A549 (cell line): ENCODE results near the gene HTT-AS. TPM values are rescaled to one million over a fixed set of nuclear protein-coding genes. Genes with fewer than 3 reads are reported as not detected.

Experiments
- ATAC-seq, 2 experiments: fragments of 200-7000 bp in 1 of 2; fragments of >200 bp in 1 of 2; cut with Nextera tagmentation in 1 of 2; cut with Tn5 transposase in 1 of 2; 3 replicates each; pipeline versions ENCODE4 v1.8.0 to v1.9.1; 2018 to 2020; ENCODE audit warnings: mild to moderate bottlenecking in 1 of 2, moderate library complexity in 1 of 2
- CTCF ChIA-PET: fragments of 300-600 bp; sonication (Branson Sonifier 250); formaldehyde crosslinking; extraction: SDS; loops from one replicate; lab custom pipeline; 2021; ENCODE audit warnings: antibody characterized with exemption, inconsistent platforms; lab: Yijun Ruan, JAX
- POLR2A ChIA-PET: fragments of 350-600 bp; formaldehyde crosslinking; extraction: SDS; loops from one replicate; lab custom pipeline; 2021; ENCODE audit warnings: antibody characterized with exemption, inconsistent platforms; lab: Yijun Ruan, JAX
- DNase-seq, 2 experiments: peaks; one replicate each; pipeline versions ENCODE4 v3.0.0 to v3.0.0-alpha.2; 2011 to 2016; ENCODE audit warnings: low read depth in 1 of 2, low spot score in 1 of 2
- FAIRE-seq: peaks from 2 replicates; lab custom pipeline; 2011; peaks lifted over from hg19 to GRCh38; lab: Jason Lieb, UNC
- H3K27ac ChIP-seq, 2 experiments: fragments of >200 bp; sonication (Bioruptor Twin); formaldehyde crosslinking; 3 replicates each; pipeline ENCODE4 v1.5.1; 2016 to 2017
- H3K4me1 ChIP-seq: fragments of >200 bp; sonication (Bioruptor Twin); formaldehyde crosslinking; 3 replicates; pipeline ENCODE4 v1.6.1; 2016
- H3K4me2 ChIP-seq: fragments of >200 bp; sonication (Bioruptor Twin); formaldehyde crosslinking; 3 replicates; pipeline ENCODE4 v1.6.1; 2016
- H3K4me3 ChIP-seq: fragments of >200 bp; sonication (Bioruptor Twin); formaldehyde crosslinking; 3 replicates; pipeline ENCODE4 v1.5.1; 2016
- H3K9me3 ChIP-seq: fragments of >200 bp; sonication (Bioruptor Twin); formaldehyde crosslinking; 3 replicates; pipeline ENCODE4 v1.6.1; 2016
- BCL3 ChIP-seq: fragments of >200 bp; sonication (Bioruptor Twin); formaldehyde crosslinking; IDR thresholded peaks from 3 replicates; pipeline ENCODE4 v1.6.1; 2016
- CEBPB ChIP-seq, 2 experiments: fragments of >200 bp in 1 of 2; sonication (Bioruptor Twin) in 1 of 2; formaldehyde crosslinking in 1 of 2; IDR thresholded peaks; 2 replicates each; pipeline ENCODE4 v1.6.1; 2012 to 2016
- CHD4 ChIP-seq: fragments of 200-600 bp; sonication (generic); IDR thresholded peaks from 2 replicates; pipeline ENCODE4 v1.6.1; 2016; ENCODE audit warnings: antibody characterized with exemption, mild to moderate bottlenecking, borderline replicate concordance
- CTCF ChIP-seq: fragments of >200 bp; sonication (Bioruptor Twin); formaldehyde crosslinking; IDR thresholded peaks from 3 replicates; pipeline ENCODE4 v1.5.1; 2016
- EHF ChIP-seq: fragments of 250-450 bp; sonication (Bioruptor Pico); IDR thresholded peaks from 2 replicates; pipeline ENCODE4 v1.5.0; 2020; ENCODE audit warnings: mild to moderate bottlenecking
- EP300 ChIP-seq, 2 experiments: fragments of >200 bp; sonication (Bioruptor Twin); formaldehyde crosslinking; IDR thresholded peaks; 2 replicates in 1 of 2; 3 replicates in 1 of 2; pipeline ENCODE4 v1.6.1; 2016 to 2017
- FOSL2 ChIP-seq, 2 experiments: fragments of 450-650 bp in 1 of 2; fragments of >200 bp in 1 of 2; sonication (Bioruptor Twin) in 1 of 2; formaldehyde crosslinking; IDR thresholded peaks; 2 replicates each; pipeline versions ENCODE4 v1.5.0 to v1.6.1; 2016 to 2020; ENCODE audit warnings: mild to moderate bottlenecking in 1 of 2, moderate library complexity in 1 of 2
- HOXA7 ChIP-seq: fragments of 250-450 bp; sonication (Bioruptor Pico); IDR thresholded peaks from 2 replicates; pipeline ENCODE4 v1.5.0; 2020; ENCODE audit warnings: mild to moderate bottlenecking, moderate library complexity
- HOXB13 ChIP-seq: fragments of 250-450 bp; sonication (Bioruptor Pico); IDR thresholded peaks from 2 replicates; pipeline ENCODE4 v1.5.0; 2020; ENCODE audit warnings: low read depth, mild to moderate bottlenecking, moderate library complexity
- KDM1A ChIP-seq: fragments of 200-600 bp; sonication (generic); IDR thresholded peaks from 2 replicates; pipeline ENCODE4 v1.6.1; 2016; ENCODE audit warnings: low read depth, mild to moderate bottlenecking
- KDM5A ChIP-seq: fragments of 200-600 bp; sonication (generic); IDR thresholded peaks from 2 replicates; pipeline ENCODE4 v1.6.1; 2016; ENCODE audit warnings: antibody characterized with exemption, mild to moderate bottlenecking
- NFE2L2 ChIP-seq: fragments of 150-350 bp; conservative IDR thresholded peaks from 2 replicates; pipeline ENCODE4 v1.6.1; 2014; ENCODE audit warnings: low read length
- PBX3 ChIP-seq: IDR thresholded peaks from 2 replicates; pipeline ENCODE4 v1.6.1; 2012
- PHF8 ChIP-seq: fragments of 200-600 bp; sonication (generic); IDR thresholded peaks from 2 replicates; pipeline ENCODE4 v1.6.1; 2016; ENCODE audit warnings: low read depth, mild to moderate bottlenecking, antibody characterized with exemption, moderate library complexity, borderline replicate concordance
- POLR2A ChIP-seq: IDR thresholded peaks from 2 replicates; pipeline ENCODE4 v1.6.1; 2012; ENCODE audit warnings: mild to moderate bottlenecking, low read length
- POLR2AphosphoS2 ChIP-seq: conservative IDR thresholded peaks from 2 replicates; pipeline ENCODE4 v1.6.1; 2012; ENCODE audit warnings: low read length, improper control_type of control experiment, inconsistent platforms
- RARB ChIP-seq: fragments of 250-450 bp; sonication (Bioruptor Pico); IDR thresholded peaks from 2 replicates; pipeline ENCODE4 v1.8.0; 2021; ENCODE audit warnings: mild to moderate bottlenecking, moderate library complexity
- RCOR1 ChIP-seq: fragments of 150-350 bp; IDR thresholded peaks from 2 replicates; pipeline ENCODE4 v1.6.1; 2014; ENCODE audit warnings: antibody characterized with exemption, low read length, low read depth
- SMC3 ChIP-seq: fragments of >200 bp; sonication (Bioruptor Twin); formaldehyde crosslinking; IDR thresholded peaks from 3 replicates; pipeline ENCODE4 v1.6.1; 2018; ENCODE audit warnings: inconsistent platforms
- SREBF2 ChIP-seq: fragments of 450-650 bp; IDR thresholded peaks from 2 replicates; pipeline ENCODE4 v1.6.1; 2014; ENCODE audit warnings: mild to moderate bottlenecking, moderate library complexity
- WGBS: methylation state at CpG from one replicate; pipeline ENCODE4 v1.1.6; 2017; ENCODE audit errors: missing lambda C conversion rate; 5-methylcytosine and 5-hydroxymethylcytosine counted together
- polyA minus RNA-seq: library from RNA; depleted of rRNA, polyadenylated mRNA; stranded (reverse); fragments of >200 nt; gene quantifications from 2 replicates; pipeline ENCODE4 v1.2.3, GENCODE V29; 2011; rRNA and poly(A)+ RNA removed
- polyA plus RNA-seq, 4 experiments: library from polyadenylated mRNA; depleted of rRNA in 3 of 4; stranded (reverse); fragments of >200 nt; fragmentation: RNase III in 1 of 4; extraction: RNeasy Plus Mini Kit Qiagen cat#74134 plus additional on column Dnase treatment in 1 of 4; gene quantifications; 2 replicates in 3 of 4; 3 replicates in 1 of 4; pipeline ENCODE4 v1.2.3, GENCODE V29; 2011 to 2017
- TF ChIP-seq, protein P1 (sequence below): IDR thresholded peaks from 2 replicates; pipeline ENCODE4 v1.6.1; 2012

Gene HTT-AS
- not detected in 2 replicates for polyA plus RNA-seq (2011; rRNA removed)
- not detected in 2 replicates for polyA plus RNA-seq (2012; cell fraction: cytosol; rRNA removed)
- not detected in 2 replicates for polyA plus RNA-seq (2012; cell fraction: nucleus; rRNA removed)
- not detected in 3 replicates for polyA plus RNA-seq (2017; fragmentation: RNase III; extraction: RNeasy Plus Mini Kit Qiagen cat#74134 plus additional on column Dnase treatment)
- polyA minus RNA-seq, result not detected in 2 replicates

DNA sequence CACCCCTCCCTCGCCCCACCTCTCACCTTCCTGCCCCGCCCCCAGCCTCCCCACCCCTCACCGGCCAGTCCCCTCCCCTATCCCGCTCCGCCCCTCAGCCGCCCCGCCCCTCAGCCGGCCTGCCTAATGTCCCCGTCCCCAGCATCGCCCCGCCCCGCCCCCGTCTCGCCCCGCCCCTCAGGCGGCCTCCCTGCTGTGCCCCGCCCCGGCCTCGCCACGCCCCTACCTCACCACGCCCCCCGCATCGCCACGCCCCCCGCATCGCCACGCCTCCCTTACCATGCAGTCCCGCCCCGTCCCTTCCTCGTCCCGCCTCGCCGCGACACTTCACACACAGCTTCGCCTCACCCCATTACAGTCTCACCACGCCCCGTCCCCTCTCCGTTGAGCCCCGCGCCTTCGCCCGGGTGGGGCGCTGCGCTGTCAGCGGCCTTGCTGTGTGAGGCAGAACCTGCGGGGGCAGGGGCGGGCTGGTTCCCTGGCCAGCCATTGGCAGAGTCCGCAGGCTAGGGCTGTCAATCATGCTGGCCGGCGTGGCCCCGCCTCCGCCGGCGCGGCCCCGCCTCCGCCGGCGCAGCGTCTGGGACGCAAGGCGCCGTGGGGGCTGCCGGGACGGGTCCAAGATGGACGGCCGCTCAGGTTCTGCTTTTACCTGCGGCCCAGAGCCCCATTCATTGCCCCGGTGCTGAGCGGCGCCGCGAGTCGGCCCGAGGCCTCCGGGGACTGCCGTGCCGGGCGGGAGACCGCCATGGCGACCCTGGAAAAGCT, at the start of gene HTT-AS, which contains the start of gene HTT:
HTT-AS (minus strand) TSS at position 461 of the 768 bp plus-strand sequence.
HTT (plus strand) TSS at position 604 of the 768 bp plus-strand sequence; CDS start at position 749, 145 bp downstream.
- 0% methylated on average over 7 of the region's 81 CpGs for WGBS
- ChIA-PET POLR2A (no interaction called here), CTCF (no interaction called here)
- H3K4me2 ChIP-seq, result peak within 1 kb of the TSS; percentile 100
- no peaks in the 10 kb centered on the region for H3K9me3 ChIP-seq
- H3K27ac ChIP-seq, result peak within 1 kb of the TSS; percentile 91 to 94
- DNase-seq, result peak; percentile 72 to 88
- no peak for TF ChIP-seq HOXA7 (CRISPR knock-in tag)
- peak; percentile 63 for TF ChIP-seq POLR2A
- peak; percentile 93 for TF ChIP-seq PBX3
- 0 out of 3 replicates have a peak, but pooled peaks have one; percentile 38 for TF ChIP-seq BCL3
- TF ChIP-seq SREBF2, result no peak
- TF ChIP-seq PHF8, result peak; percentile 28; the same call in 1 of the 2 replicates
- peak; percentile 53; the same call in 1 of the 2 replicates for TF ChIP-seq KDM5A
- peak within 1 kb of the TSS; percentile 98 for H3K4me3 ChIP-seq
- H3K4me1 ChIP-seq, result peaks cover 14% of the 10 kb centered on the region; the same call in 2 of the 3 replicates
- ATAC-seq, result peak; percentile 89
- FAIRE-seq, result no peak

- FAIRE-seq, result no peak
Observed at GRCh38 chr4:3123181-3123671, 48.9 kb upstream of the HTT-AS start.

GRCh38 chr4:3122081-3122563, 47.8 kb upstream of the HTT-AS start:
- no peak overlapping the region for H3K27ac ChIP-seq
- ChIA-PET POLR2A (no interaction called here), CTCF (interaction anchor here (1.9 kb wide), 1 partner anchor 14 kb away, joined by 4 read pairs; no protein-coding TSS in a partner anchor)
- no peak for FAIRE-seq
- TF ChIP-seq RARB (CRISPR knock-in tag), result no peak
- TF ChIP-seq SREBF2, result no peak
- TF ChIP-seq NFE2L2, result no peak
- TF ChIP-seq PBX3, result no peak
- no peak for TF ChIP-seq POLR2A
- no peak for TF ChIP-seq CHD4
- TF ChIP-seq SMC3, result no peak
- no peak for TF ChIP-seq EHF (CRISPR knock-in tag)
- no peak for TF ChIP-seq FOSL2 (IDR thresholded peaks at IDR 0.05)
- TF ChIP-seq FOSL2 (CRISPR knock-in tag; IDR thresholded peaks at IDR 0.05), result no peak
- TF ChIP-seq POLR2AphosphoS2, result no peak
- WGBS, result 86% methylated on average over 7 of the region's 9 CpGs
- H3K9me3 ChIP-seq, result no peaks in the 10 kb centered on the region
- no peak overlapping the region for H3K4me3 ChIP-seq
- H3K4me2 ChIP-seq, result no peak overlapping the region
- ATAC-seq, result no peak
- no peak for DNase-seq
- no peaks in the 10 kb centered on the region for H3K4me1 ChIP-seq

More at GRCh38 chr4:3123181-3123671, 48.9 kb upstream of the HTT-AS start:
- no peak for ATAC-seq
- 88% methylated on average over 3 of the region's 3 CpGs for WGBS
- Histone ChIP-seq H3K4me2 (no peak overlapping the region), H3K4me3 (no peak overlapping the region), H3K9me3 (no peaks in the 10 kb centered on the region), H3K27ac (no peak overlapping the region), H3K4me1 (no peaks in the 10 kb centered on the region)
- no peak for DNase-seq
- ChIA-PET POLR2A (no interaction called here), CTCF (interaction anchor here (1.0 to 1.9 kb wide), 3 partner anchors 12 to 120 kb away, joined by 3 to 4 read pairs (median 3); no protein-coding TSS in a partner anchor)
- TF ChIP-seq KDM1A, result no peak
- TF ChIP-seq, protein P1, sequence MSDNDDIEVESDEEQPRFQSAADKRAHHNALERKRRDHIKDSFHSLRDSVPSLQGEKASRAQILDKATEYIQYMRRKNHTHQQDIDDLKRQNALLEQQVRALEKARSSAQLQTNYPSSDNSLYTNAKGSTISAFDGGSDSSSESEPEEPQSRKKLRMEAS, result no peak
- TF ChIP-seq CTCF, result no peak
- TF ChIP-seq HOXA7 (CRISPR knock-in tag), result no peak
- no peak for TF ChIP-seq CEBPB (IDR thresholded peaks at IDR 0.05)
- no peak for TF ChIP-seq EP300 (IDR thresholded peaks at IDR 0.05)
- no peak for TF ChIP-seq RCOR1
- no peak for TF ChIP-seq HOXB13 (CRISPR knock-in tag)
